ENCODE data around the gene RPS3. TPM values are rescaled to one million over a fixed set of nuclear protein-coding genes. Genes with fewer than 3 reads are reported as not detected.

RPS3 gene
- total and polyA plus RNA-seq, 2 experiments from 2014 or later: 1,094 to 1,201 TPM

DNA sequence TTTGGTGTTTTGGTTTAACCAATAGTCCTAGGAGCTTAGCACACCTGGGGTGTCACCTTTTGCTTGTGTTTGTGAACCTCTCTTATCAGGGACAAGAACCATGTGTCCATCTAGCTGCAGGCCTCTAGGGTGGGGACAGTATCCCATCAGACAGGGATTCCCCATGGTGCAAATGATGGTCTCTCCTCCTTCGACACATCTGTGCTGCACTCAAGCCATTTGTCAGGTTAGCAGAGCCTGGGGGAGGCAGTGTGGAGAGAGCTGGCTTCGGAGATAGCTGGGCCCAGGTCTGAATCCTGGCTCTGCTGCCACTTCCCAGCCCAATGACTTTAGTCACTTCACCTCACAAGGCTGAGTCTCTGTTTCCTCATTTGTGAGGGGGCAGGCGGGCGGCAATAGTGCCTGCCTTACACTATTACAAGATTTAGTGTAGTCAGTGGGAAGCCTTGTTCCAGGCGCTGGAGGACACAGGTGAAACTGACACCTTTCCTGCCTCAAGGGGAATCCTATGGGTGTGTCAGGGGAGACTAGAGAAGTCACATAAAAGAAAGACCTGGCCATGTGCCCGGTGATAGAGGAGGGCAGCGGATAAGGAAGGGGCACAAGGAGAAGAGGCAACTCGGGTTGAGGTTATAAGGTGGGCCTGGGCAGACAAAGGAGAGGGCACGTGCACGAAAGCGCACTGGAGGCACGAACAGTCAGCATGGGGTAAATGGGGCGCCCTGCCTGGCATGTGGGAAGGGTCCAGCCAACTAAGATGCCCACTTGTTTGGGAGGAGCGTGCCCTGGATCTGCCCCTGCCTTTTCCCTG lies 21.1 kb downstream of the RPS3 start:
- Histone ChIP-seq H3K9me3 (ENCODE audit: low read depth) (no peaks in the 10 kb centered on the region), H3K27me3 (no peaks in the 10 kb centered on the region), H3K4me2 (no peak overlapping the region), H4K20me1 (ENCODE audit: insufficient read depth, poor library complexity, severe bottlenecking) (no peaks in the 10 kb centered on the region), H3K36me3 (replicated peaks; ENCODE audit: insufficient read depth, low read depth) (no peaks in the 10 kb centered on the region), H3K79me2 (no peaks in the 10 kb centered on the region), H3K27ac (peak overlapping the region; percentile 89), H3K4me1 (ENCODE audit: insufficient read depth) (peaks cover 34% of the 10 kb centered on the region), H3K9me2 (replicated peaks; ENCODE audit: insufficient read depth) (no peaks in the 10 kb centered on the region), H2AFZ (no peak overlapping the region), H3K4me3 (no peak overlapping the region)
- 93% methylated on average over 14 of the region's 14 CpGs for WGBS (ENCODE audit: low lambda C conversion rate, missing lambda C conversion rate)
- no peak for DNase-seq (ENCODE audit: low spot score)
- TF ChIP-seq EZH2phosphoT487 (IDR thresholded peaks at IDR 0.05; ENCODE audit: low read depth, severe bottlenecking, unreplicated experiment) (no peak), EZH2 (IDR thresholded peaks at IDR 0.05; ENCODE audit: borderline replicate concordance) (no peak)
- TF ChIP-seq, protein P1, sequence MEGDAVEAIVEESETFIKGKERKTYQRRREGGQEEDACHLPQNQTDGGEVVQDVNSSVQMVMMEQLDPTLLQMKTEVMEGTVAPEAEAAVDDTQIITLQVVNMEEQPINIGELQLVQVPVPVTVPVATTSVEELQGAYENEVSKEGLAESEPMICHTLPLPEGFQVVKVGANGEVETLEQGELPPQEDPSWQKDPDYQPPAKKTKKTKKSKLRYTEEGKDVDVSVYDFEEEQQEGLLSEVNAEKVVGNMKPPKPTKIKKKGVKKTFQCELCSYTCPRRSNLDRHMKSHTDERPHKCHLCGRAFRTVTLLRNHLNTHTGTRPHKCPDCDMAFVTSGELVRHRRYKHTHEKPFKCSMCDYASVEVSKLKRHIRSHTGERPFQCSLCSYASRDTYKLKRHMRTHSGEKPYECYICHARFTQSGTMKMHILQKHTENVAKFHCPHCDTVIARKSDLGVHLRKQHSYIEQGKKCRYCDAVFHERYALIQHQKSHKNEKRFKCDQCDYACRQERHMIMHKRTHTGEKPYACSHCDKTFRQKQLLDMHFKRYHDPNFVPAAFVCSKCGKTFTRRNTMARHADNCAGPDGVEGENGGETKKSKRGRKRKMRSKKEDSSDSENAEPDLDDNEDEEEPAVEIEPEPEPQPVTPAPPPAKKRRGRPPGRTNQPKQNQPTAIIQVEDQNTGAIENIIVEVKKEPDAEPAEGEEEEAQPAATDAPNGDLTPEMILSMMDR (IDR thresholded peaks at IDR 0.05; ENCODE audit: poor library complexity): no peak

DNA sequence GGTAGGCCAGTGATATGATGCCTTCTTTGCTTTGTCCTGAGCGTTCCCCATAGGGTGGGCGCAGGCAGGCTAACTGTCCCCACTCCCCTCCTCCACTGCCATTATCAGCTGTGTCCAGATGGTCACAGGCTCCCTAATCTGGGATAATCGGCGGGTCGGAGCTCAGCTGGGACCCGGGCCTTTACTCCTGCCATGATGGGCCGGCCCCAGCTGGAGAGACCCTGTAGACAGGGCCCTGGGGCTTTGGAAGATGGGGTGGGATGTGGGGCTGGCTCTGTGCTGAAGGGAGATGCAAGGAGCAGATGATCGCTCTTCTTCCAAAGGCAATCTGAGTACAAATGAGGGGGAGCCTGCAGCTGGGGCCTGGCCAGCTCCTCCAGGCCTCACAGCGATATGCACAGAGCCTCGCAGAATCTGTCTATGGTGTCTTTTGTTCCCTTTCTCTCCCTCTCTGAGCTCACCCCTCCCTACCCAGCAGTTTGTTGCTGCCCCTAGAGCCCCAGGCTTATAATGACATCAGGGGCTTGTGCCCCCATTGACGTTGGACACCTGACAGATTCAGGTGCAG lies 21.8 kb downstream of the RPS3 start:
- H3K9me2 ChIP-seq (replicated peaks; ENCODE audit: insufficient read depth): no peaks in the 10 kb centered on the region
- peak overlapping the region; percentile 38 for H3K4me2 ChIP-seq
- no peaks in the 10 kb centered on the region for H3K27me3 ChIP-seq
- WGBS (ENCODE audit: low lambda C conversion rate, missing lambda C conversion rate): 77% methylated on average over 11 of the region's 11 CpGs
- no peaks in the 10 kb centered on the region for H3K36me3 ChIP-seq (replicated peaks; ENCODE audit: insufficient read depth, low read depth)
- peaks cover 34% of the 10 kb centered on the region for H3K4me1 ChIP-seq (ENCODE audit: insufficient read depth)
- no peak overlapping the region for H2AFZ ChIP-seq
- no peak overlapping the region for H3K4me3 ChIP-seq
- peak overlapping the region; percentile 89 for H3K27ac ChIP-seq
- H3K9me3 ChIP-seq (ENCODE audit: low read depth): no peaks in the 10 kb centered on the region
- no peaks in the 10 kb centered on the region for H3K79me2 ChIP-seq
- no peak for TF ChIP-seq EZH2 (IDR thresholded peaks at IDR 0.05; ENCODE audit: borderline replicate concordance)
- TF ChIP-seq EZH2phosphoT487 (IDR thresholded peaks at IDR 0.05; ENCODE audit: low read depth, severe bottlenecking, unreplicated experiment): no peak
- TF ChIP-seq, protein P1 (IDR thresholded peaks at IDR 0.05; ENCODE audit: poor library complexity): no peak
- no peak for DNase-seq (ENCODE audit: low spot score)
- no peaks in the 10 kb centered on the region for H4K20me1 ChIP-seq (ENCODE audit: insufficient read depth, poor library complexity, severe bottlenecking)

GRCh38 chr11:75421902-75422247 lies 22.6 kb downstream of the RPS3 start:
- H4K20me1 ChIP-seq (ENCODE audit: insufficient read depth, poor library complexity, severe bottlenecking): no peaks in the 10 kb centered on the region
- no peaks in the 10 kb centered on the region for H3K79me2 ChIP-seq
- peak overlapping the region; percentile 38 for H3K4me2 ChIP-seq
- no peak for TF ChIP-seq EZH2 (IDR thresholded peaks at IDR 0.05; ENCODE audit: borderline replicate concordance)
- TF ChIP-seq, protein P1 (IDR thresholded peaks at IDR 0.05; ENCODE audit: poor library complexity): no peak
- no peak for TF ChIP-seq EZH2phosphoT487 (IDR thresholded peaks at IDR 0.05; ENCODE audit: low read depth, severe bottlenecking, unreplicated experiment)
- DNase-seq (ENCODE audit: low spot score): no peak
- H3K9me3 ChIP-seq (ENCODE audit: low read depth): no peaks in the 10 kb centered on the region
- no peak overlapping the region for H2AFZ ChIP-seq
- H3K36me3 ChIP-seq (replicated peaks; ENCODE audit: insufficient read depth, low read depth): no peaks in the 10 kb centered on the region
- peaks cover 34% of the 10 kb centered on the region for H3K4me1 ChIP-seq (ENCODE audit: insufficient read depth)
- H3K9me2 ChIP-seq (replicated peaks; ENCODE audit: insufficient read depth): no peaks in the 10 kb centered on the region
- peak overlapping the region; percentile 89 for H3K27ac ChIP-seq
- no peaks in the 10 kb centered on the region for H3K27me3 ChIP-seq
- no peak overlapping the region for H3K4me3 ChIP-seq
- WGBS (ENCODE audit: low lambda C conversion rate, missing lambda C conversion rate): 67% methylated on average over 2 of the region's 2 CpGs

Data from hepatocyte (in vitro differentiated cells).